NCI-H1417 treated with DMSO at 0.1 percent for 48 hours (cell line): ENCODE measurements around the gene PTH.

Experiments used
- DNase-seq: peaks from one replicate; lab custom pipeline; 2025; lab: John Stamatoyannopoulos, UW

PTH gene

GRCh38 chr11:13495929-13496328 is at the start of gene PTH:
Gene PTH (minus strand): TSS chr11:13495997. CDS start chr11:13492855, 3,142 bp downstream.
- DNase-seq, result no peak

DNA sequence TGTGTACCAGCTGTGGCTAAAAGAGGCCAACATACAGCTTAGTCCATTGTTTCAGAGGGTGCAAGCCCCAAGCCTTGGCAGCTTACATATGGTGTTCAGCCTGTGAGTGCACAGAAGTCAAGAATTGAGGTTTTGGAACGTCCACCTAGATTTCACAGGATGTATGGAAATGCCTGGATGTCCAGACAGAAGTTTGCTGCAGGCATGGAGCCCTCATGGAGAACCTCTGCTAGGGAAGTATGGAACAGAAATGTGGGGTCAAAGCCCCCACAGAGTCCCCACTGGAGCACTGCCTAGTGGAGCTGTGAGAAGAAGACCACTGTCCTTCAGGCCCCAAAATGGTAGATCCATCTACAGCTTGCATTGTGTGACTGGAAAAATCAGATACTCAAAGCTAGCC is 42.2 kb upstream of the PTH start:
- no peak for DNase-seq

GRCh38 chr11:13535819-13536218 is 40.0 kb upstream of the PTH start:
- DNase-seq, result no peak

DNA sequence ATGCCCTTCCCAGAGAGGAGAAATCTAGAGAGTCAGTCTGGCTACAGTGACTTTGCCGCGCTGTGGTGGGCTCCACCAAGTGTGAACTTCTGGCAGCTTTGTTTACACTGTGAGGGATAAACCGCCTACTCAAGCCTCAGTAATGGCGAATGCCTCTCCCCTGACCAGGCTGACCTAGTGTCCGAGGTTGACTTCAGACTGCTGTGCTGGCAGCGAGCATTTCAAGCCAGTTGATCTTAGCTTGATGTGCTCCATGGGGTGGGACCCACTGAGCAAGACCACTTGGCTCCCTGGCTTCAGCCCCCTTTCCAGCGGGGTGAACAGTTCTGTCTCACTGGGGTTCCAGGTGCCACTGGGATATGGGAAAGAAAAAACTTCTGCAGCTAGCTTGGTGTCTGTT is 38.6 kb upstream of the PTH start:
- DNase-seq, result no peak

DNA sequence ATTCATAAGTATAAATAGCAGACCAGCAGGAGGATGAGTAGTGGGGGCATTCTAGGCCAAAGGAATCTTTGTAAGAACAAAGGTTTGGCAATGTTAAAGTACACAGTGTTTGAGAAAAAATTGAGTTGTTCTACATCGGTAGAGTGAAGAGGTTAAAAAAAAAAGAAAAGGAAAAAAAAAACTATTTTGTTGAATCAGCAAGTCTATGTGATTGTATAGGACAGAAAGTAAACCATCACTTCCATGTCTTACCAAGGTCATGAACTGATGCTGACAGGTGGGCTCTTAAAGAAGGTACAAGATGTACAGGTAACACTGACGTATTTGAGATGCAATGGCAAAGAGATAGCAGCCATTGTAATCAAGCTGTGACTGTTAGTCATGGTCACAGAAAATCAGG is 29.5 kb upstream of the PTH start:
- DNase-seq, result no peak

- DNase-seq, result no peak
Measured at GRCh38 chr11:13503393-13503792, 7.6 kb upstream of the PTH start.

- DNase-seq, result no peak
Measured at GRCh38 chr11:13502492-13502891, 6.7 kb upstream of the PTH start.

GRCh38 chr11:13494051-13494450 is 1.7 kb downstream of the PTH start:
- DNase-seq, result no peak

DNA sequence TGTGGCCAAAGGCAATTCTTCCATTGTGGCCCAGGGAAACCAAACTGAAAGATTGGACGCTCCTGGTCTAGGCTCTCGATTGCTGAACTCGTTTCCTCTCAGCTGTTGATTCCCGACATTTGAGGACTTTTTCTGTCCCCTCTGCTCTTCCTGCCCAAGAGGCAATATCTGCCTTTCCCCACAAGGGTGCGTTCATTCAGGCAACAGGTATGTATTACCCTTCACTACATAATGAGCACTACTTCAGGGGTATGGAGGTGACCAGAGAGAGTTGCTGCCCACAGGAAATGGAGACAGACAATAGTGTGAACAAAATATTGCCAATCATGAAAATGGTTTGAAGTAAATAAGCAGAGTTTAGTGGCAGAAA is 8.2 kb downstream of the PTH start:
- no peak for DNase-seq

DNA sequence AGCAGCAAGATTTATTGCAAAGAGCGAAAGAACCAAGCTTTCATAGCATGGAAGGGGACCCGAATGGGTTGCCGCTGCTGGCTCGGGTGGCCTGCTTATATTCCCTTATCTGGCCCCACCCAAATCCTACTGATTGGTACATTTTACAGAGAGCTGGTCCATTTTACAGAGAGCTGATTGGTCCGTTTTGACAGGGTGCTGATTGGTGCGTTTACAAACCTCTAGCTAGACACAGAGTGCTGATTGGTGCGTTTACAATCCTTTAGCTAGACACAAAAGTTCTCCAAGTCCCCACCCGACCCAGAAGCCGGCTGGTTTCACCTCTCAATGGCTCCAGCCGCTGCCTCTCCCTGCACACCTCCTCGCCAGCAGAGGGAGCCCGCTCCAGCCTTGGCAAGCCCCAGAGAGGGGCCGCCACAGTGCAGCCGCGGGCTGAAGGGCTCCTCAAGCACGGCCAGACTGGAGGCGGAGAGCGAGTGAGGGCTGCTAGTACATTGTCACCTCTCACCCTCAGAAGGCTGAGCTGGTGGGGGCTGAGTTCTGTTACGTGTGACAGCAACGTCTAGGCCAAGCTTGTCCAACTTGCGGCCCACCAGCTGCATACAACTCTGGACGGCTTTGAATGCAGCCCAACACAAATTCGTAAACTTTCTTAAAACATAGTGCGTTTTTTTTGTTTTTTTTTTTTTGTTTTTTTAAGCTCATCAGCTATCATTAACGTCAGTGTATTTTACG is 8.7 kb downstream of the PTH start:
- no peak for DNase-seq

GRCh38 chr11:13480198-13480597 is 15.6 kb downstream of the PTH start:
- no peak for DNase-seq

- DNase-seq, result no peak
Measured at GRCh38 chr11:13479688-13480087, 16.1 kb downstream of the PTH start.

- DNase-seq, result no peak
Measured at GRCh38 chr11:13475091-13475490, 20.7 kb downstream of the PTH start.

DNA sequence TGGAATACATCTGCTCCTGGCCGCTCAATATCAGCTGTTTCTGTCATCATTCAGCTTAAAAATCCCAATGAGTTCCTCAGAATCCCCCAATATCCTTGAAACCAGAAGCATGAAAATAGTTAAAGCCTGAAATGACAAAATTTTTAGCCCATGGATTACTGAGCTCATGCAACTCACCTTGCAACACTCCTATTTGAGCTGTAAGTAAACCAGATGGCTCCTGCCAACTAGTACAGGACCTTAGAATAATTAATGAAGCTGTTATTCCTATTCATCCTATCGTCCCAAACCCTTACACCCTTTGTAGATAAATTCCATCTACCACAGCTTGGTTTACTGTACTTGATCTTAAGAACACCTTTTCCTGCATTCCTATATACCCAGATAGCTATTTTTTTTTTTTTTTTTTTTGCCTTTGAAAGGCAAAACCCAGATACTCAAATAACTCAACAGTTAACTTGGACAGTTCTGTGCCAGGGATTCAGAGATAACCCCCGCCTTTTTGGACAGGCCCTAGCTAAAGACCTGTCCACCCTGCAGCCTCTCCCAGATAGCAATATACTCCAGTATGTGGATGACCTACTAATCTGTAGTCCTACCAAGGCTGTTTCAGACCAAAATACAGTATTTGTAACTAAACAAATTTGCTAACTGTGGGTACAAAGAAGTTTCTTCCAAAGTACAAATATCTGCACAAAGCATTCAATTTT is 22.6 kb downstream of the PTH start:
- no peak for DNase-seq

DNA sequence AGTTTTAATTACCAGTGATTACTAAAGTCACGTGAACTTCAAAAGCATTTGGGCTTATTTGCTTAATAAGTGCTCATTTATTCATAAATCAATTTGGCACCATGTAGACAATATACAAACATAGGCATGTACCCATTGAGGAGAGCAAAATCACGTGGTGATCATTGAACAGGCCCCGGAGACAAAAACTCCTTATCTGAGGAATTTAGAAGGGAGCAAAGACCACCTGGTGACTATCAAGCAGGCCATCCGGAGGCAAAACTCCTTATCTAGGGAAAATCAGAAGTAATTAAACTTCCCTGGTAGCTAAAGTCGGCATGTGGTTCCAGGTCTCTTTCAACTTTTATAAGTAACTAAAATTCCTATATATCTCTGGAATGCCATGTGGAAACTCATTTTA is 27.0 kb downstream of the PTH start:
- no peak for DNase-seq

DNA sequence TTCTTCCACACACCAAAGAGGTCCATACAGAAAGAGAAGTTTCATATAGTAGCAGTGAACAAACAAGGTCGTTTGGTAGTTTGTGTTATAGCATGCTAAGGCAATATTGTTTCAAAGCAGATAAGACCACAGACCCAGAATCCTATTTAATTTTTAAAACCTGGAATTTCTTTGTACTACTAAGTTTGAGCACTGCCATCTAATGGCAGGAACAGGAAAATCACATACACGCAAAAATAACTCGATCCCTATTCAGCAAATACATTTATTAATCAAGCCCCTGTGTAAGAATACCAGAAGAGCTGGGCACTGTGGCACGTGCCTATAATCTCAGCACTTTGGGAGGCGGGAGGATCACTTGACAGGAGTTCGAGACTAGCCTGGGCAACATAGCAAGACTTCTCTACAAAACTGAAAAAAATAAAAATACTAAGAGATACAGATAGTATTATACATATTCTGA is 29.9 kb downstream of the PTH start:
- DNase-seq, result no peak

DNA sequence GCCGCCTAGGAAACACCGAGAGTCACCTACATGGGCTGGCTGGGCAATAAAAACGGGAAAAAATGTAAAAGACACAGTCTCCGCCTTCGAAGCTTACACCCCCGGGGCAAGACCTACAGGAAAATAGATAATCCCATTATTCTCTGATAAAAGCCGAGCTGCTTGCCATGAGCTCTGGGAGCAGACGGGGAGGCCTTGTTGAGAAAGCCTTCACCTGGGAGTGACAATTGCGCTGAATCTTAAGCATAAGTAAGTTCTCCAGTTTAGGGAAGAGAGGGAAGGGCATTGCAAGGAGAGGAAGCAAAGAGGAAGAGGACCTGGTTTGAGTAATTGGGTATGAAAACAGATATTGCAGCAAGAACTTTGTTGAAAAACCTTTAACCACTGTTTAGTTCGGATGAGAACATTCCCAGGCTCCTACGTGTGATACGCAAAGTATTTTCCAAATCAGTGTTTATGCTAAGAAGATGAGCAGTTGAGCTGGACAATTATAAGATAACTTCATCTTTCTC is 32.0 kb downstream of the PTH start:
- no peak for DNase-seq

- DNase-seq, result peak; percentile 51
Measured at GRCh38 chr11:13462901-13463778, 32.7 kb downstream of the PTH start, which contains the start of gene BTBD10. Gene BTBD10 (minus strand): TSS chr11:13463222. CDS start chr11:13445124, 18,098 bp downstream.

GRCh38 chr11:13462311-13462900 is 33.4 kb downstream of the PTH start:
- no peak for DNase-seq

GRCh38 chr11:13461291-13461690 is 34.5 kb downstream of the PTH start:
- DNase-seq, result no peak

- no peak for DNase-seq
Measured at GRCh38 chr11:13450832-13451397, 44.9 kb downstream of the PTH start.

- no peak for DNase-seq
Measured at GRCh38 chr11:13449522-13449921, 46.3 kb downstream of the PTH start.
